ENCODE measurements around the gene XNDC1N. TPM values are rescaled to one million over a fixed set of nuclear protein-coding genes. Genes with fewer than 3 reads are reported as not detected.

Gene XNDC1N
- total and polyA plus RNA-seq, 9 of the 15 experiments (the other 6 are each of a cell fraction or from before 2014, with no cell fraction given) = 6.8 to 11.4 (median 9.7) TPM

- ATAC-seq = no peak
- H4K20me1 ChIP-seq (replicated peaks; ENCODE audit: control insufficient read depth, insufficient read depth, low read length) = peaks cover 16% of the 10 kb centered on the region; the same call in 1 of the 2 replicates
Measured at GRCh38 chr11:71929491-71929890, 1.1 kb upstream of the XNDC1N start.

GRCh38 chr11:71928737-71929443 lies 496 bp upstream of the XNDC1N start, which contains the start of gene RNF121:
Gene RNF121 (plus strand): TSS chr11:71929046. CDS start chr11:71929062, 16 bp downstream.
- peak; percentile 96 to 98 (median 96) for DNase-seq (ENCODE audit: extremely low read depth in 1 of 4, low spot score in 3 of 4)
- in situ Hi-C loops (cut with MboI) = no loop called here
- Histone ChIP-seq H2AFZ (ENCODE audit: low read depth, low read length) (peak within 1 kb of the TSS; percentile 99), H3K4me3 (peak within 1 kb of the TSS; percentile 53), H3K27ac (ENCODE audit: extremely low read depth, low read depth, low read length) (peak within 1 kb of the TSS; percentile 99), H3K9ac (ENCODE audit: insufficient read depth in 1 of 2, low read depth in 2 of 2, low read length in 2 of 2) (peak within 1 kb of the TSS; percentile 97), H3K9me3 (replicated peaks; ENCODE audit: control insufficient read depth, insufficient read depth, low read depth, low read length) (no peaks in the 10 kb centered on the region), H3K36me3 (ENCODE audit: control insufficient read depth, insufficient read depth, low read length) (peaks cover 21% of the 10 kb centered on the region; the same call in 2 of the 3 replicates), H3K27me3 (ENCODE audit: control insufficient read depth in 2 of 2, insufficient read depth in 2 of 2, low read length in 2 of 2) (no peaks in the 10 kb centered on the region), H3K9me1 (ENCODE audit: control insufficient read depth, insufficient read depth, low read length) (no peaks in the 10 kb centered on the region), H4K20me1 (replicated peaks; ENCODE audit: control insufficient read depth, insufficient read depth, low read length) (peaks cover 16% of the 10 kb centered on the region; the same call in 1 of the 2 replicates), H3K4me2 (ENCODE audit: insufficient read depth, low read length) (peak within 1 kb of the TSS; percentile 82), H3K79me2 (ENCODE audit: control insufficient read depth, insufficient read depth, low read length) (peaks cover 69% of the 10 kb centered on the region), H3K4me1 (replicated peaks in 1 of 2; ENCODE audit: control insufficient read depth in 2 of 2, insufficient read depth in 2 of 2, low read length in 2 of 2) (peaks cover 6 to 10% of the 10 kb centered on the region in 2 experiments; a peak in 2 of 5 replicates)
- BruUV-seq (replicated peaks) = no TSS peak
- WGBS (ENCODE audit: insufficient coverage, low coverage, missing lambda C conversion rate) = under 1% methylated on average over 29 of the region's 32 CpGs
- intact Hi-C loops (cut with micrococcal nuclease) = no loop called here
- CTCF ChIA-PET (ENCODE audit: low intra/inter-chr PET ratio) = no interaction called here
- peak; percentile 97 for ATAC-seq
- POLR2A ChIA-PET = interaction anchor here (0.7 to 6.9 kb wide), 9 partner anchors 9 to 183 kb away, joined by 3 to 55 read pairs (median 3); partner anchors contain the start of gene ANAPC15
- FAIRE-seq = no peak
- peak; percentile 83 for TF ChIP-seq NFRKB (IDR thresholded peaks at IDR 0.05; ENCODE audit: low read depth)
- peak; percentile 81 for TF ChIP-seq PHF20 (IDR thresholded peaks at IDR 0.05; ENCODE audit: partially characterized antibody)
- 0 out of 2 replicates have a peak, but pooled peaks have one; percentile 12 for TF ChIP-seq ZNF583 (CRISPR knock-in tag; IDR thresholded peaks at IDR 0.05)
- peak; percentile 97 for TF ChIP-seq SUPT5H (IDR thresholded peaks at IDR 0.05)
- TF ChIP-seq TAF1 (IDR thresholded peaks at IDR 0.05; ENCODE audit: control insufficient read depth, extremely low read depth, insufficient read depth, low read length, severe bottlenecking) = peak; percentile 87
- TF ChIP-seq VEZF1 (CRISPR knock-in tag; IDR thresholded peaks at IDR 0.05) = peak; percentile 85
- TF ChIP-seq MBD2 (IDR thresholded peaks at IDR 0.05; ENCODE audit: borderline replicate concordance, low read depth) = 0 out of 2 replicates have a peak, but pooled peaks have one; percentile 9
- no peak for TF ChIP-seq KAT8 (IDR thresholded peaks at IDR 0.05; ENCODE audit: low read depth)
- no peak for TF ChIP-seq ZFP1 (CRISPR knock-in tag; IDR thresholded peaks at IDR 0.05)
- TF ChIP-seq CHD2 (IDR thresholded peaks at IDR 0.05; ENCODE audit: low read depth, low read length) = peak; percentile 87
- peak; percentile 81; the same call in 1 of the 2 replicates for TF ChIP-seq ESRRA (IDR thresholded peaks at IDR 0.05; ENCODE audit: borderline replicate concordance, low read depth)

More at GRCh38 chr11:71929491-71929890, 1.1 kb upstream of the XNDC1N start:
- CTCF ChIA-PET (ENCODE audit: low intra/inter-chr PET ratio) = no interaction called here
- H3K9ac ChIP-seq (ENCODE audit: insufficient read depth in 1 of 2, low read depth in 2 of 2, low read length in 2 of 2) = peak overlapping the region; percentile 97
- peak overlapping the region; percentile 82 for H3K4me2 ChIP-seq (ENCODE audit: insufficient read depth, low read length)
- no peaks in the 10 kb centered on the region for H3K27me3 ChIP-seq (ENCODE audit: control insufficient read depth in 2 of 2, insufficient read depth in 2 of 2, low read length in 2 of 2)
- H3K79me2 ChIP-seq (ENCODE audit: control insufficient read depth, insufficient read depth, low read length) = peaks cover 75% of the 10 kb centered on the region
- FAIRE-seq = no peak
- DNase-seq (ENCODE audit: extremely low read depth in 1 of 4, low spot score in 3 of 4) = no peak
- H3K27ac ChIP-seq (ENCODE audit: extremely low read depth, low read depth, low read length) = peak overlapping the region; percentile 99
- POLR2A ChIA-PET = interaction anchor here (1.0 to 6.9 kb wide), 6 partner anchors 9 to 183 kb away, joined by 3 to 55 read pairs (median 6); partner anchors contain the start of gene ANAPC15
- peaks cover 6 to 10% of the 10 kb centered on the region in 2 experiments; a peak in 2 of 5 replicates for H3K4me1 ChIP-seq (replicated peaks in 1 of 2; ENCODE audit: control insufficient read depth in 2 of 2, insufficient read depth in 2 of 2, low read length in 2 of 2)
- BruUV-seq (replicated peaks) = no TSS peak
- no peak for TF ChIP-seq POLR2A (conservative IDR thresholded peaks at IDR 0.05)
- TF ChIP-seq GTF2E2 (tag; IDR thresholded peaks at IDR 0.05) = no peak
- TF ChIP-seq ZNF24 (IDR thresholded peaks at IDR 0.05) = peak; percentile 66; the same call in 1 of the 2 replicates
- intact Hi-C loops (cut with micrococcal nuclease) (no loop called here), in situ Hi-C loops (cut with MboI) (no loop called here)
- WGBS (ENCODE audit: insufficient coverage, low coverage, missing lambda C conversion rate) = 0% methylated on average over 6 of the region's 6 CpGs
- H3K9me3 ChIP-seq (replicated peaks; ENCODE audit: control insufficient read depth, insufficient read depth, low read depth, low read length) = no peaks in the 10 kb centered on the region
- no peaks in the 10 kb centered on the region for H3K9me1 ChIP-seq (ENCODE audit: control insufficient read depth, insufficient read depth, low read length)
- H3K36me3 ChIP-seq (ENCODE audit: control insufficient read depth, insufficient read depth, low read length) = peaks cover 21% of the 10 kb centered on the region; the same call in 2 of the 3 replicates
- no peak overlapping the region for H2AFZ ChIP-seq (ENCODE audit: low read depth, low read length)
- H3K4me3 ChIP-seq = peak overlapping the region; percentile 53
